OCI-LY7 (cell line): ENCODE measurements around the gene EHD4. TPM values are rescaled to one million over a fixed set of nuclear protein-coding genes. Genes with fewer than 3 reads are reported as not detected.

ENCODE experiments used
- BruUV-seq: library from RNA; stranded (reverse); fragments of 400-500 nt; replicated peaks from 2 replicates; lab custom pipeline; 2021; lab: Mats Ljungman, UMichigan
- CTCF ChIA-PET: fragments of 300-600 bp; sonication (Branson Sonifier 250); formaldehyde crosslinking; loops from one replicate; lab custom pipeline; 2022; ENCODE audit warnings: antibody characterized with exemption; ENCODE audit not compliant: unreplicated experiment; lab: Charles Lee
- POLR2A ChIA-PET: fragments of 300-600 bp; sonication (Branson Sonifier 250); formaldehyde crosslinking; loops from one replicate; lab custom pipeline; 2022; ENCODE audit warnings: antibody characterized with exemption; lab: Charles Lee
- DNase-seq: peaks from one replicate; pipeline ENCODE4 v3.0.0-alpha.2; 2015; ENCODE audit warnings: low spot score
- H2AFZ ChIP-seq: fragments of 200-600 bp; sonication (generic), shearing (Covaris generic); 2 replicates; pipeline ENCODE4 v1.6.1; 2014; ENCODE audit warnings: mild to moderate bottlenecking, antibody characterized with exemption, low read length, moderate library complexity
- H3K27ac ChIP-seq: fragments of 200-600 bp; sonication (generic); 2 replicates; pipeline ENCODE4 v1.5.1; 2014; ENCODE audit warnings: mixed run types, low read depth, mild to moderate bottlenecking, moderate library complexity, low read length, inconsistent platforms; ENCODE audit not compliant: poor library complexity, severe bottlenecking
- H3K36me3 ChIP-seq: fragments of 200-600 bp; sonication (generic); 2 replicates; pipeline ENCODE4 v1.6.1; 2014; ENCODE audit warnings: mild to moderate bottlenecking, antibody characterized with exemption, low read length, moderate library complexity, mixed read lengths; ENCODE audit not compliant: insufficient read depth
- H3K4me1 ChIP-seq: fragments of 200-600 bp; sonication (generic); 2 replicates; pipeline ENCODE4 v1.5.1; 2014; ENCODE audit warnings: mild to moderate bottlenecking, low read length; ENCODE audit not compliant: insufficient read depth, poor library complexity, severe bottlenecking
- H3K4me2 ChIP-seq: fragments of 200-600 bp; sonication (generic); 2 replicates; pipeline ENCODE4 v1.6.1; 2014; ENCODE audit warnings: mild to moderate bottlenecking, low read length
- H3K4me3 ChIP-seq: fragments of 200-600 bp; sonication (generic); 2 replicates; pipeline ENCODE4 v1.5.1; 2014; ENCODE audit warnings: mild to moderate bottlenecking, low read depth, low read length; ENCODE audit not compliant: poor library complexity, severe bottlenecking
- H3K79me2 ChIP-seq: fragments of 200-600 bp; sonication (generic); 2 replicates; pipeline ENCODE4 v1.6.1; 2016; ENCODE audit warnings: low read depth, mild to moderate bottlenecking, low read length, moderate library complexity, mixed read lengths; ENCODE audit not compliant: insufficient read depth
- H3K9me2 ChIP-seq: fragments of 200-600 bp; sonication (generic); 2 replicates; pipeline ENCODE4 v1.6.1; 2016; ENCODE audit warnings: mild to moderate bottlenecking, low read length, mixed read lengths; ENCODE audit not compliant: insufficient read depth
- H3K9me3 ChIP-seq: fragments of 200-600 bp; sonication (generic); 2 replicates; pipeline ENCODE4 v1.6.1; 2014; ENCODE audit warnings: mild to moderate bottlenecking, mixed run types, low read length, mixed read lengths
- H4K20me1 ChIP-seq: fragments of 200-600 bp; sonication (generic); 2 replicates; pipeline ENCODE4 v1.6.1; 2014; ENCODE audit warnings: mild to moderate bottlenecking, antibody characterized with exemption, low read length, moderate library complexity, mixed read lengths; ENCODE audit not compliant: insufficient read depth
- EZH2phosphoT487 ChIP-seq: fragments of 200-600 bp; sonication (generic); IDR thresholded peaks from 2 replicates; pipeline ENCODE4 v1.6.1; 2018; ENCODE audit warnings: low read depth, borderline replicate concordance, mild to moderate bottlenecking, mixed run types, antibody characterized with exemption, low read length, moderate library complexity, mixed read lengths
- intact Hi-C: fragments of 100-400 bp; cut with micrococcal nuclease; formaldehyde crosslinking; loops from one replicate; pipeline ENCODE4 v1.10.0; 2022; ENCODE audit not compliant: unreplicated experiment
- total RNA-seq, 2 experiments: library from RNA; depleted of rRNA in 1 of 2; stranded (reverse); fragments of >200 nt in 1 of 2; shearing (Covaris generic) in 1 of 2; gene quantifications; 2 replicates each; pipeline ENCODE4 v1.2.3, GENCODE V29; 2014 to 2022
- TF ChIP-seq, protein P1 (sequence below): fragments of 200-600 bp; sonication (generic); conservative IDR thresholded peaks from 2 replicates; pipeline ENCODE4 v1.5.1; 2014; ENCODE audit warnings: mild to moderate bottlenecking, antibody characterized with exemption, low read length, moderate library complexity, mixed read lengths

EHD4 gene
- total RNA-seq, 2 experiments from 2014 or later = 13.5 to 19.4 TPM

DNA sequence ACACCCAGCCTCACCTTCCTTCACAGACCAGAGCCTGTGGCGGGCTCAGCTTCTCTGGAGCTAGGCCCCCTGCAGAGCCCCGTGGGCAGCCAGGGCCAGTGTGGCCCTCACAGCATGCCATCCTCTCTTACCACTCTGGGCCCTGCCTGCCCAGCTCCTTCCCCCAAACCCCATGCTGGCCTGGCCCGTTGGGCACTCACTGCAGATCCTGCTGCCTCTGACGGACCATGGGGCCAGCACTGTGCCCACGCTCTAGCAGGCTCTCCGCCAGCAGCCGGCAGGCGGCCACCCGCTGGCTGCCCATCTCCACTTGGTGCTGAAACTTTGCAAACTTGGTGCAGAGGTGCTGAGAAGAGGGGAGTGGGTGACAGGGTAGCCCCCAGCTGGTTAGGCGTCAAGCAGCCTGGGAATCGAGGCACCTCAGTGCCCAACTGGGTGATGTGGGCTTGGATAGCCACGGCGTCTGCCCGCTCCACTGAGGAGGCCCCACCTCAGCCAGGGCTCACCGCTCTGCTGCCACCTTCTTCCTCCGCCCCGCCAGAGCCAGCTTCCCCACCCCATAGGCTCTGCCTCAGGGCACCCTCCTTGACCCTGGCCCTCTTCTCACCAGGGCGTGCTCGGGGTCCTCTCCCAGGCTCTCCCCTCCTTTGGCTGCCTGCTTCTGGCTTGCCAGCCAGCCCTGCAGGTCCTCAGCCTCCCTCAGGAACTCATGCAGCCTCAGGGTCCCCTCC is 101.0 kb downstream of the EHD4 start:
- no peak overlapping the region for H3K4me3 ChIP-seq
- CTCF ChIA-PET = no interaction called here

DNA sequence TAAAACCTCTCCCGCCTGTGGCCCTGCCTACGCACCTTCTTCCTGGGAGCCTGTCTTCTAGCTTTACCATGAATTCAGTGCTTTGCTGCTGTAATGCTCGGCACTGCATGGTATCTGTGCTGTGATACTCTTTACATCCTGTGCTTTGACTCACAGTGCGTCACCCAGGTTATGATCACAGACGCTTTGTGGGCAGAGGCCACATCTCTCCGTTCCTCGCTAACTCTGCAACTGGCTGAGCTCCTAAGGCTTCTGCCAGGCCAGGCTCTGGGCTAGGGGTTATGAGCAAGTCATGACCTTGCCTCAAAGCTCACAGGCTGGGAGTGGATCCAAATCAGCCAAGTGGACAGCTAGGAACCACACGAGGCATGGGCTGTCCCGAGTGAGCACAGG is 101.7 kb downstream of the EHD4 start:
- no peaks in the 10 kb centered on the region for H3K9me3 ChIP-seq
- H3K4me1 ChIP-seq = no peaks in the 10 kb centered on the region
- no peak overlapping the region for H3K4me2 ChIP-seq
- BruUV-seq = no TSS peak
- POLR2A ChIA-PET = no interaction called here
- H3K79me2 ChIP-seq = no peaks in the 10 kb centered on the region
- no peak for TF ChIP-seq EZH2phosphoT487
- TF ChIP-seq, protein P1, sequence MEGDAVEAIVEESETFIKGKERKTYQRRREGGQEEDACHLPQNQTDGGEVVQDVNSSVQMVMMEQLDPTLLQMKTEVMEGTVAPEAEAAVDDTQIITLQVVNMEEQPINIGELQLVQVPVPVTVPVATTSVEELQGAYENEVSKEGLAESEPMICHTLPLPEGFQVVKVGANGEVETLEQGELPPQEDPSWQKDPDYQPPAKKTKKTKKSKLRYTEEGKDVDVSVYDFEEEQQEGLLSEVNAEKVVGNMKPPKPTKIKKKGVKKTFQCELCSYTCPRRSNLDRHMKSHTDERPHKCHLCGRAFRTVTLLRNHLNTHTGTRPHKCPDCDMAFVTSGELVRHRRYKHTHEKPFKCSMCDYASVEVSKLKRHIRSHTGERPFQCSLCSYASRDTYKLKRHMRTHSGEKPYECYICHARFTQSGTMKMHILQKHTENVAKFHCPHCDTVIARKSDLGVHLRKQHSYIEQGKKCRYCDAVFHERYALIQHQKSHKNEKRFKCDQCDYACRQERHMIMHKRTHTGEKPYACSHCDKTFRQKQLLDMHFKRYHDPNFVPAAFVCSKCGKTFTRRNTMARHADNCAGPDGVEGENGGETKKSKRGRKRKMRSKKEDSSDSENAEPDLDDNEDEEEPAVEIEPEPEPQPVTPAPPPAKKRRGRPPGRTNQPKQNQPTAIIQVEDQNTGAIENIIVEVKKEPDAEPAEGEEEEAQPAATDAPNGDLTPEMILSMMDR = no peak
- H4K20me1 ChIP-seq = no peaks in the 10 kb centered on the region
- CTCF ChIA-PET = no interaction called here
- intact Hi-C loops = no loop called here
- H2AFZ ChIP-seq = no peak overlapping the region
- H3K27ac ChIP-seq = no peak overlapping the region
- H3K4me3 ChIP-seq = no peak overlapping the region
- no peaks in the 10 kb centered on the region for H3K9me2 ChIP-seq
- H3K36me3 ChIP-seq = no peaks in the 10 kb centered on the region
- no peak for DNase-seq

More for the DNA sequence above, 101.0 kb downstream of the EHD4 start:
- intact Hi-C loops = no loop called here
- no peak overlapping the region for H2AFZ ChIP-seq
- H3K79me2 ChIP-seq = no peaks in the 10 kb centered on the region
- H3K9me3 ChIP-seq = no peaks in the 10 kb centered on the region
- H3K4me2 ChIP-seq = no peak overlapping the region
- no peak for DNase-seq
- no peaks in the 10 kb centered on the region for H3K9me2 ChIP-seq
- no peak overlapping the region for H3K27ac ChIP-seq
- no peaks in the 10 kb centered on the region for H3K4me1 ChIP-seq
- TF ChIP-seq, protein P1 = no peak
- no peak for TF ChIP-seq EZH2phosphoT487
- POLR2A ChIA-PET = no interaction called here
- H3K36me3 ChIP-seq = no peaks in the 10 kb centered on the region
- no TSS peak for BruUV-seq
- H4K20me1 ChIP-seq = no peaks in the 10 kb centered on the region
